Activated naive CD4-positive, alpha-beta T cell treated with anti-CD3 and anti-CD28 coated beads, Interleukin-2, amount 10 ng/mL, durations not matched to agents 7 days and 5 days (primary cell): ENCODE measurements around the gene TSPEAR.
"Not testable (repeated sequence)": the region's sequence is repeated elsewhere in the genome, so short reads cannot be mapped to it uniquely, and the experiment has no call there.

Source experiments
- CTCF ChIA-PET: fragments of 350-600 bp; sonication (Branson Sonifier 250); formaldehyde crosslinking; loops from one replicate; lab custom pipeline; 2021; ENCODE audit warnings: antibody characterized with exemption; lab: Charles Lee
- DNase-seq: peaks from one replicate; pipeline ENCODE4 v3.0.0-alpha.2; 2020
- H3K27ac Mint-ChIP-seq: one replicate; pipeline ENCODE4 v1.8.0; 2021; ENCODE audit warnings: mild to moderate bottlenecking, moderate library complexity, mixed read lengths
- H3K27me3 Mint-ChIP-seq: one replicate; pipeline ENCODE4 v1.8.0; 2021; ENCODE audit warnings: mild to moderate bottlenecking, mixed read lengths
- H3K36me3 Mint-ChIP-seq: one replicate; pipeline ENCODE4 v1.8.0; 2021; ENCODE audit warnings: mixed read lengths
- H3K4me1 Mint-ChIP-seq: one replicate; pipeline ENCODE4 v1.8.0; 2021; ENCODE audit warnings: mixed read lengths
- H3K4me3 Mint-ChIP-seq: one replicate; pipeline ENCODE4 v1.8.0; 2021; ENCODE audit warnings: mild to moderate bottlenecking, moderate library complexity, mixed read lengths
- H3K9me3 Mint-ChIP-seq: one replicate; pipeline ENCODE4 v1.8.0; 2021; ENCODE audit warnings: mixed read lengths

TSPEAR gene

DNA sequence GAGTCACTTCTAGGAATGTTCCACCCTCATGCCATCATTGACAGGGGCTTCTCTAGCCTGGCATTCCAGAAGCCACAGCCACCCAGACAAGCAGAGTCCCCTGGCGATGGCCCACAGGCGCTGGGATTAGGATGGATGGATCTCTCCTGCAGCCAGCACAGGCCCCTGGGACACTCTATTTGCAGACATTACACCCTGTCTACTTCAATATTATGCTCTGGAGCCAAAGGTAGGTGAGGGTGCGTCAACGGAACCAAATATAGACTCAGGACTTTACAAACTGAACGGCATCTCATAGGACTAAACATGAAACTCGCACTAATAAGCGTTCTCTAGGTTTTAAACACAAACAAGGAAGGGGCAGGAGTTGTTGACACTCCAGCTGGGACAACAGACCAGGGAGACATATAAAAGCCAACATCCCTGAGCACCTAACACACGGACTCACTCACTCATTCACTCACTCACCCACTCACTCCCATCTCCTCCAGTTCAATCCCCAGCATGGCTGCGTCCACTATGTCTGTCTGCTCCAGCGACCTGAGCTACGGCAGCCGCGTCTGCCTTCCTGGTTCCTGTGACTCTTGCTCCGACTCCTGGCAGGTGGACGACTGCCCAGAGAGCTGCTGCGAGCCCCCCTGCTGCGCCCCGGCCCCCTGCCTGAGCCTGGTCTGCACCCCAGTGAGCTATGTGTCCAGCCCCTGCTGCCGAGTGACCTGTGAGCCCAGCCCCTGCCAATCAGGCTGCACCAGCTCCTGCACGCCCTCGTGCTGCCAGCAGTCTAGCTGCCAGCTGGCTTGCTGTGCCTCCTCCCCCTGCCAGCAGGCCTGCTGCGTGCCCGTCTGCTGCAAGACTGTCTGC lies 111.0 kb downstream of the TSPEAR start, which contains the start of gene KRTAP10-7:
TSS of gene KRTAP10-7 (plus strand) at position 480 of the 861 bp plus-strand sequence. CDS start at position 505, 25 bp downstream.
- not testable (repeated sequence) for H3K9me3 Mint-ChIP-seq, H3K4me3 Mint-ChIP-seq, H3K27ac Mint-ChIP-seq, H3K36me3 Mint-ChIP-seq, DNase-seq, H3K4me1 Mint-ChIP-seq
- CTCF ChIA-PET, result interaction anchor here (0.5 kb wide), 1 partner anchor 99 kb away, joined by 3 read pairs; no protein-coding TSS in a partner anchor
- H3K27me3 Mint-ChIP-seq, result peaks cover 40% of the 10 kb centered on the region

DNA sequence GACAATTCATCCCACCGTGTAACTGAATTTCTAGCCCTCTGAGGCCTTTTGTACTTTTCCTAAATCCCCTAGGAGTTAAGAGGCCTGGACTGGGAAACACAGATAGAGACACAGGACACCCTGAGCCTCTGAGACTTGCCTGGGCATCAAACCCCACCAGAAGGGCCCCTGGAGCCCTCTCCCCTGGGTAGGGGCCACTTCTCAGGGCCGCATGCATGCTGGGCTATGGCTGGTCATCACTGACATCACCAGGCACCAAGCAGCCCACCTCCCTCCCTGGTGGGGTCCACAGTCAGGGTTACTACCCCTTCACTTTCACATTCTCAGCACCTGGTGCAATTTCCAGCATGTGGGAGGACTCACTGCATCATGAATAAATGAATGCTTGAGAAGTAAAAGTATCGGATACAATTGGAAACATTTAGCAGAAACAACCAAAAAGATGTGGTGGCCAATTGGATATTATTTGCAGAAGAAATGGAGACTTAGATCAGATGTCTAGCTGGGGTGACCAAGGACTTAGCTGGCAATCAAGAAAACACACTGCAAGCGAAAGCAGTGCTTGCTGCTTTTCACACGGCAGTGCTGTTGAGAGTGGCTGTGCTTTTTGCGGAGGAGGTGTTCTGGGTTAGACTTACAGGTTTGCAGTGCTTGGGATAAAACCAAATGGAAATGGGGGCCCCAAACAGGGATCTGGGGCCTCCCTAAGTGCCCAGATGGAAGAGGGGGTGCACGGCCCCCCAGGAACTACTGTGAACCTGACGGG lies 111.9 kb downstream of the TSPEAR start:
- no peak overlapping the region for H3K27ac Mint-ChIP-seq
- CTCF ChIA-PET, result no interaction called here
- H3K36me3 Mint-ChIP-seq, result no peaks in the 10 kb centered on the region
- peaks cover 37% of the 10 kb centered on the region for H3K27me3 Mint-ChIP-seq
- H3K9me3 Mint-ChIP-seq, result no peaks in the 10 kb centered on the region
- H3K4me1 Mint-ChIP-seq, result no peaks in the 10 kb centered on the region
- DNase-seq, result no peak
- no peak overlapping the region for H3K4me3 Mint-ChIP-seq

GRCh38 chr21:44598061-44598460 lies 113.3 kb downstream of the TSPEAR start:
- CTCF ChIA-PET, result no interaction called here
- DNase-seq, result no peak
- Mint-ChIP-seq H3K27ac (no peak overlapping the region), H3K9me3 (no peaks in the 10 kb centered on the region), H3K4me3 (no peak overlapping the region), H3K36me3 (no peaks in the 10 kb centered on the region), H3K27me3 (peaks cover 31% of the 10 kb centered on the region), H3K4me1 (no peaks in the 10 kb centered on the region)

GRCh38 chr21:44596068-44596725 lies 115.2 kb downstream of the TSPEAR start:
- no peaks in the 10 kb centered on the region for H3K36me3 Mint-ChIP-seq
- H3K4me3 Mint-ChIP-seq, result no peak overlapping the region
- no peaks in the 10 kb centered on the region for H3K9me3 Mint-ChIP-seq
- DNase-seq, result no peak
- no peaks in the 10 kb centered on the region for H3K4me1 Mint-ChIP-seq
- H3K27me3 Mint-ChIP-seq, result peaks cover 31% of the 10 kb centered on the region
- CTCF ChIA-PET, result interaction anchor here (1.1 kb wide), 1 partner anchor 11 kb away, joined by 3 read pairs; no protein-coding TSS in a partner anchor
- no peak overlapping the region for H3K27ac Mint-ChIP-seq

GRCh38 chr21:44595524-44595923 lies 115.8 kb downstream of the TSPEAR start:
- Mint-ChIP-seq H3K27me3 (peaks cover 33% of the 10 kb centered on the region), H3K4me3 (no peak overlapping the region), H3K36me3 (no peaks in the 10 kb centered on the region), H3K9me3 (no peaks in the 10 kb centered on the region), H3K4me1 (no peaks in the 10 kb centered on the region), H3K27ac (no peak overlapping the region)
- no peak for DNase-seq
- CTCF ChIA-PET, result no interaction called here

- Mint-ChIP-seq H3K27ac (peak overlapping the region; percentile 37), H3K4me1 (no peaks in the 10 kb centered on the region), H3K27me3 (peaks cover 36% of the 10 kb centered on the region), H3K9me3 (no peaks in the 10 kb centered on the region), H3K4me3 (no peak overlapping the region), H3K36me3 (no peaks in the 10 kb centered on the region)
- no peak for DNase-seq
- CTCF ChIA-PET, result no interaction called here
Observed at GRCh38 chr21:44594406-44594916, 116.9 kb downstream of the TSPEAR start.

DNA sequence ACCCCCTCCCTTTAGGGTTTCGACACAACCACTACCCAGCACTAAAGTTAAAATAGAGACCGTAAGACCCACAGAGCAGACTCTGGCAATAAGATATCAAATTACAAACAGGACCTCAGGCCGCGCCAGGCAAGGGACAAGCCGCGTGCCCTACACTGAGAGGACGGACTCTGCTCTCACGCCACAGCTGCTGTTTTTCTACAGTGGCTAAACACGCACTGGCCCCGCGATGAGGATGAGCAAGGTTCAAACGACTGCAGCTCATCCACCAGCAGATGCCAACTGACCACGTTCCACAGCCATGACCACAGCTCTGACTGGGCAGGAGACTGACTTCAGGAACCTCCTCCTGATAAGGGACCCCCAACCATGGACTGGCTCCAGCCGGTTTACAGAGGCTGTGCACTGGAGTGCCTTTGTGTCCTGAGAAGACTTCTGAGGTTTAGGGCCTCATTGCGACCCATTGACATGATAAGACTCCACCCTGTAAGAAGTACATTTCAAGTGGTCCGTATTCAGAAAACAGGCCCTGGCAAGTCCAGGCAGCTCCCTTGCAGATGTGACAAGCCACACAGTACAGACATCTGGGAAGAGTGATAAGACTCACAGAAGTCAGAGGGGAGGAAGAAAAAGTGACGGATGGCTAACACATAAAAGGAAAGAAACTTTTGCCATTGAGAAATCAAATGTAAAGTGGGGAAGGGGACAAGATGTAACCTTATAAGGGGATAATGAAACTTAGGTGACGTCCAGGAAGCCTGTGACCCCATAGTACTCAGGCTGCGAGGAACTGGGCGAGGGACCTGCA lies 117.6 kb downstream of the TSPEAR start:
- no peak overlapping the region for H3K4me3 Mint-ChIP-seq
- CTCF ChIA-PET, result no interaction called here
- no peaks in the 10 kb centered on the region for H3K9me3 Mint-ChIP-seq
- no peak overlapping the region for H3K27ac Mint-ChIP-seq
- no peaks in the 10 kb centered on the region for H3K4me1 Mint-ChIP-seq
- H3K27me3 Mint-ChIP-seq, result peaks cover 38% of the 10 kb centered on the region
- DNase-seq, result no peak
- H3K36me3 Mint-ChIP-seq, result no peaks in the 10 kb centered on the region

DNA sequence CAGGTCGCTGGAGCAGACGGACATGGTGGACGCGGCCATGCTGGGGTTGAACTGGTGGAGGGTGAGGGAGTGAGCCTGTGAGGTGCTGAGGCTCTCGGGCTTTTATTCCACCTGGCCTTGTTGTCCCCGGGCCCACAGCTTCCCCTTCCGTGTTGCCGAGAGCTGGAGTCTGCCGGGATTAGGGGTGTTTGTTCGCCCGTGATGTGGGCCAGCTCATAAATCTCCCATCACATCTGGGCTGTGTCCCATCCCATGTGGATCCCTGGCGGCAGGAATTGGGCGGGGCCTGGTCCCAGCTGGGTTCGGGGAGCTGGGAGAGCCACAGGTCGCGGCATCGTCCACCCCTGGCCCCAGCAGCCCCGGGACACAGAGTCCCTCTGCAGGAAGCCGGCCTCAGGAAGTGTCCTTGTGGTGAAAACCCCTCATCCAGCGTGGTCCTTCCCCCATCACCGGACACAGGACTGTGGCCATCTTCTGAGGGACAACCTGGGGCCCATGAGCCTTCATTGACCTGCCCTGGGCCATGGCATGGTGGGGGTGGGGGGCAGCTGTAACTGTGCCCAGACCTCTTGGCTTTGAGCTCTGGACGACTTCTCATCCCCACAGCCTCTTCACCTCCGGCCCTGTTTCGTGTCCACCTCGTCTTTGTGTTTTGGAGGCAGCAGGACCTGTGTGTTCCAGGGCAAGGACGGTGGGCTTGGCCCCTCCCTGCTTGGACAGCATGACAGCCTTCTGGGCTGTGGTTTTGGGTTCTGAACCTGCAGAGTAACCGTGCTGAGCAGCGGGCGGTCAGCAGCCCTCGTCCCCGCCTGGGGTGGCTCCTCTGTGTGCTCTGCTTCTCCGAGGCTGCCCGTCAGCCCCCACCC lies 118.7 kb downstream of the TSPEAR start, which contains the start of gene KRTAP10-6:
TSS of gene KRTAP10-6 (minus strand) at position 60 of the 866 bp plus-strand sequence. CDS start at position 39, 21 bp downstream.
- no peaks in the 10 kb centered on the region for H3K4me1 Mint-ChIP-seq
- CTCF ChIA-PET, result no interaction called here
- no peak for DNase-seq
- H3K27me3 Mint-ChIP-seq, result peaks cover 34% of the 10 kb centered on the region
- H3K36me3 Mint-ChIP-seq, result no peaks in the 10 kb centered on the region
- H3K9me3 Mint-ChIP-seq, result no peaks in the 10 kb centered on the region
- no peak within 1 kb of the TSS for H3K4me3 Mint-ChIP-seq
- no peak within 1 kb of the TSS for H3K27ac Mint-ChIP-seq

- H3K36me3 Mint-ChIP-seq, CTCF ChIA-PET, H3K4me1 Mint-ChIP-seq, H3K9me3 Mint-ChIP-seq, H3K4me3 Mint-ChIP-seq, H3K27ac Mint-ChIP-seq, DNase-seq: not testable (repeated sequence)
- H3K27me3 Mint-ChIP-seq, result peaks cover 38% of the 10 kb centered on the region
Observed at GRCh38 chr21:44591801-44592130, 119.6 kb downstream of the TSPEAR start.

- DNase-seq, H3K4me1 Mint-ChIP-seq, H3K4me3 Mint-ChIP-seq, H3K36me3 Mint-ChIP-seq, CTCF ChIA-PET, H3K9me3 Mint-ChIP-seq, H3K27ac Mint-ChIP-seq: not testable (repeated sequence)
- peaks cover 42% of the 10 kb centered on the region for H3K27me3 Mint-ChIP-seq
Observed at GRCh38 chr21:44590897-44591800, 120.2 kb downstream of the TSPEAR start.

DNA sequence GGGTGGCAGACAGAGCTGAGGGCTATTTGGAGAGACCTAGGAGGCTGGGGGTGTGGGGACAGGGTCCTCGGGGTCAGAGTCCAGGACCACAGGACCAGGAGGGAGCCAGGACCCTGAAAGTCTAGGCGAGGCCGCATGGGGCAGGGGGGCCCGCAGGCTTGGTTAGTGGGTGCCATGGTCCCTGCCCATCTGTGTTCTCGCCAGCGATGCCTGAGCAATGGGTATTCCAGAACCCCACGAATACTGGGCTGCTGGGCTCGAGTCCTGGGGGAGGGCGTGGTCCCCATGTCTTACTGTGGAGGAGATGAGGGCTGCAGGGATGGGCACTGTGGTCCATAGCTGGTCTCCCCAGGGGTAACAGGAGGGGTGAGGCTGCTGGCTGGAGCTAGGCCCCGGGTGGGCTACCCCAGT lies 121.1 kb downstream of the TSPEAR start:
- no peak overlapping the region for H3K4me3 Mint-ChIP-seq
- H3K27ac Mint-ChIP-seq, result no peak overlapping the region
- no peak for DNase-seq

More for the DNA sequence above, 121.1 kb downstream of the TSPEAR start:
- CTCF ChIA-PET, result no interaction called here
- Mint-ChIP-seq H3K9me3 (no peaks in the 10 kb centered on the region), H3K36me3 (peaks cover 3% of the 10 kb centered on the region), H3K4me1 (no peaks in the 10 kb centered on the region), H3K27me3 (peaks cover 48% of the 10 kb centered on the region)
